Neuronal stem cell (in vitro differentiated cells): ENCODE data around the gene KIF22.
"Not testable (repeated sequence)": the region's sequence is repeated elsewhere in the genome, so short reads cannot be mapped to it uniquely, and the experiment has no call there.

ENCODE experiments used
- DNase-seq: peaks from one replicate; pipeline ENCODE4 v3.0.0-alpha.2; 2013; ENCODE audit warnings: low spot score
- H2AFZ ChIP-seq: one replicate; pipeline ENCODE4 v1.6.1; 2013; ENCODE audit warnings: mild to moderate bottlenecking, low read length, inconsistent platforms
- H2AK5ac ChIP-seq: 2 replicates; pipeline ENCODE4 v1.6.1; 2013; ENCODE audit warnings: low read depth, mild to moderate bottlenecking, inconsistent platforms, low read length, moderate library complexity, mixed read lengths
- H2BK120ac ChIP-seq: 2 replicates; pipeline ENCODE4 v1.6.1; 2013; ENCODE audit warnings: low read depth, mild to moderate bottlenecking, inconsistent platforms, low read length, moderate library complexity, mixed read lengths
- H2BK12ac ChIP-seq: one replicate; pipeline ENCODE4 v1.6.1; 2013; ENCODE audit warnings: low read length, inconsistent platforms
- H2BK15ac ChIP-seq: 2 replicates; pipeline ENCODE4 v1.6.1; 2013; ENCODE audit warnings: mild to moderate bottlenecking, low read length, inconsistent platforms, mixed read lengths
- H2BK5ac ChIP-seq: one replicate; pipeline ENCODE4 v1.6.1; 2013; ENCODE audit warnings: inconsistent platforms, mild to moderate bottlenecking, low read length, moderate library complexity
- H3K14ac ChIP-seq: one replicate; pipeline ENCODE4 v1.6.1; 2013; ENCODE audit warnings: low read length, inconsistent platforms
- H3K18ac ChIP-seq: 2 replicates; pipeline ENCODE4 v1.6.1; 2013; ENCODE audit warnings: low read length, inconsistent platforms
- H3K23ac ChIP-seq: 2 replicates; pipeline ENCODE4 v1.6.1; 2013; ENCODE audit warnings: low read depth, mild to moderate bottlenecking, mixed read lengths, low read length, inconsistent platforms; ENCODE audit not compliant: poor library complexity
- H3K27ac ChIP-seq: replicated peaks from 3 replicates; pipeline ENCODE4 v1.5.1; 2013; ENCODE audit warnings: low read length, inconsistent platforms
- H3K27me3 ChIP-seq, 3 experiments: 2 replicates each; pipeline ENCODE4 v1.6.1; 2013; ENCODE audit warnings: low read length in 3 of 3, mild to moderate bottlenecking in 2 of 3, inconsistent platforms in 1 of 3, low read depth in 1 of 3, mixed read lengths in 1 of 3, moderate library complexity in 1 of 3; ENCODE audit not compliant: control insufficient read depth in 3 of 3, insufficient read depth in 3 of 3
- H3K36me3 ChIP-seq, 2 donors: replicated peaks in 1 of 2; 2 replicates each; pipeline ENCODE4 v1.6.1; 2013; ENCODE audit warnings: low read length in 2 of 2; ENCODE audit not compliant: control insufficient read depth in 2 of 2, insufficient read depth in 2 of 2
- H3K4ac ChIP-seq: 2 replicates; pipeline ENCODE4 v1.6.1; 2013; ENCODE audit warnings: inconsistent platforms, mild to moderate bottlenecking, low read length, moderate library complexity
- H3K4me1 ChIP-seq, 2 donors: 1 replicate in 1 of 2; 2 replicates in 1 of 2; pipeline ENCODE4 v1.6.1; 2013; ENCODE audit warnings: low read length in 2 of 2, low read depth in 1 of 2; ENCODE audit not compliant: control insufficient read depth in 2 of 2, insufficient read depth in 1 of 2
- H3K4me2 ChIP-seq: one replicate; pipeline ENCODE4 v1.6.1; 2013; ENCODE audit warnings: mild to moderate bottlenecking, low read length, inconsistent platforms; ENCODE audit not compliant: insufficient read depth, poor library complexity, severe bottlenecking
- H3K4me3 ChIP-seq, 2 donors: 2 replicates each; pipeline ENCODE4 v1.5.1; 2013; ENCODE audit warnings: low read length in 2 of 2, mild to moderate bottlenecking in 2 of 2, inconsistent platforms in 1 of 2, moderate library complexity in 1 of 2
- H3K79me1 ChIP-seq: one replicate; pipeline ENCODE4 v1.6.1; 2013; ENCODE audit warnings: low read depth, mild to moderate bottlenecking, inconsistent platforms, low read length, moderate library complexity
- H3K9ac ChIP-seq: one replicate; pipeline ENCODE4 v1.6.1; 2013; ENCODE audit warnings: mild to moderate bottlenecking, low read depth, low read length, inconsistent platforms; ENCODE audit not compliant: poor library complexity
- H3K9me3 ChIP-seq, 2 donors: replicated peaks in 1 of 2; 2 replicates each; pipeline versions ENCODE3 to v1.6.1; 2013; ENCODE audit warnings: low read length in 2 of 2, mild to moderate bottlenecking in 2 of 2, inconsistent platforms in 1 of 2, low read depth in 1 of 2, mixed read lengths in 1 of 2, moderate library complexity in 1 of 2; ENCODE audit not compliant: control insufficient read depth in 2 of 2, insufficient read depth in 1 of 2
- H4K8ac ChIP-seq: one replicate; pipeline ENCODE4 v1.6.1; 2013; ENCODE audit warnings: low read depth, mild to moderate bottlenecking, inconsistent platforms, low read length, moderate library complexity
- H4K91ac ChIP-seq: one replicate; pipeline ENCODE4 v1.6.1; 2013; ENCODE audit warnings: low read length, low read depth, mild to moderate bottlenecking, inconsistent platforms; ENCODE audit not compliant: poor library complexity
- WGBS, 2 donors: extraction: QIAGEN DNeasy Blood & Tissue Kit; methylation state at CpG; one replicate each; pipeline ENCODE4 v1.1.7; 2013; ENCODE audit warnings: missing lambda C conversion rate in 2 of 2, mixed read lengths in 1 of 2; ENCODE audit not compliant: insufficient read length in 2 of 2, insufficient replicate concordance in 1 of 2; ENCODE audit errors: extremely low coverage in 2 of 2; 5-methylcytosine and 5-hydroxymethylcytosine counted together

Gene KIF22

GRCh38 chr16:29757086-29757485 is 33.5 kb upstream of the KIF22 start:
- H3K27me3 ChIP-seq, H3K9ac ChIP-seq, H3K23ac ChIP-seq, H2AFZ ChIP-seq, H2BK12ac ChIP-seq, H2BK120ac ChIP-seq, H3K18ac ChIP-seq, H3K79me1 ChIP-seq, H2AK5ac ChIP-seq, H4K91ac ChIP-seq, H3K4me1 ChIP-seq, H3K36me3 ChIP-seq, H3K4me2 ChIP-seq, H2BK15ac ChIP-seq, DNase-seq, H3K27ac ChIP-seq, H3K4me3 ChIP-seq, H3K4ac ChIP-seq, H3K14ac ChIP-seq, H3K9me3 ChIP-seq, H2BK5ac ChIP-seq, H4K8ac ChIP-seq: not testable (repeated sequence)
- no CpG with 5 or more reads among the region's 8 CpGs for WGBS, 2 donors

GRCh38 chr16:29757950-29758466 is 32.5 kb upstream of the KIF22 start:
- H3K79me1 ChIP-seq = no peaks in the 10 kb centered on the region
- no peak overlapping the region for H2AK5ac ChIP-seq
- no peaks in the 10 kb centered on the region for H3K36me3 ChIP-seq
- no peak overlapping the region for H3K4me2 ChIP-seq
- H3K27me3 ChIP-seq = no peaks in the 10 kb centered on the region
- H2BK15ac ChIP-seq = no peak overlapping the region
- H3K9me3 ChIP-seq = no peaks in the 10 kb centered on the region
- no peak overlapping the region for H2BK12ac ChIP-seq
- no peak overlapping the region for H2BK5ac ChIP-seq
- WGBS, 2 donors = no CpG with 5 or more reads among the region's 6 CpGs
- H3K14ac ChIP-seq = no peak overlapping the region
- no peak overlapping the region for H3K4ac ChIP-seq
- H3K23ac ChIP-seq = no peak overlapping the region
- no peak for DNase-seq
- H3K27ac ChIP-seq = no peak overlapping the region
- H2BK120ac ChIP-seq = no peak overlapping the region
- no peak overlapping the region for H3K4me3 ChIP-seq
- H3K9ac ChIP-seq = no peak overlapping the region
- no peaks in the 10 kb centered on the region for H3K4me1 ChIP-seq
- H3K18ac ChIP-seq = no peak overlapping the region
- H4K8ac ChIP-seq = no peak overlapping the region
- peak overlapping the region; percentile 19 for H2AFZ ChIP-seq
- H4K91ac ChIP-seq = no peak overlapping the region

- Histone ChIP-seq H2AK5ac (no peak overlapping the region), H2BK5ac (no peak overlapping the region), H3K9me3 (no peaks in the 10 kb centered on the region), H3K4me2 (no peak overlapping the region), H3K79me1 (no peaks in the 10 kb centered on the region), H3K18ac (no peak overlapping the region), H2BK15ac (no peak overlapping the region), H2AFZ (no peak overlapping the region), H3K9ac (no peak overlapping the region), H3K14ac (no peak overlapping the region), H3K36me3 (no peaks in the 10 kb centered on the region), H3K4me3 (no peak overlapping the region), H3K4ac (no peak overlapping the region), H3K4me1 (no peaks in the 10 kb centered on the region), H4K8ac (no peak overlapping the region), H3K23ac (no peak overlapping the region), H2BK120ac (no peak overlapping the region), H2BK12ac (peak overlapping the region; percentile 14), H3K27me3 (no peaks in the 10 kb centered on the region), H4K91ac (no peak overlapping the region), H3K27ac (no peak overlapping the region)
- DNase-seq = no peak
- no CpG with 5 or more reads among the region's 9 CpGs for WGBS, 2 donors
Observed at GRCh38 chr16:29760567-29761279, 29.8 kb upstream of the KIF22 start.

- not testable (repeated sequence) for H3K27ac ChIP-seq, H3K4me2 ChIP-seq, H3K36me3 ChIP-seq, H3K4ac ChIP-seq, DNase-seq, H3K4me3 ChIP-seq, H2AK5ac ChIP-seq, H3K27me3 ChIP-seq, H2BK15ac ChIP-seq, H3K18ac ChIP-seq, H2BK120ac ChIP-seq, H3K4me1 ChIP-seq, H4K91ac ChIP-seq, H3K9me3 ChIP-seq, H3K14ac ChIP-seq, H3K9ac ChIP-seq, H2BK5ac ChIP-seq, H4K8ac ChIP-seq, H3K23ac ChIP-seq, H2AFZ ChIP-seq, H2BK12ac ChIP-seq, H3K79me1 ChIP-seq
- WGBS, 2 donors = no CpG with 5 or more reads among the region's 8 CpGs
Observed at GRCh38 chr16:29761280-29761651, 29.3 kb upstream of the KIF22 start.
